ENCODE results near the gene BRD1.

DNA sequence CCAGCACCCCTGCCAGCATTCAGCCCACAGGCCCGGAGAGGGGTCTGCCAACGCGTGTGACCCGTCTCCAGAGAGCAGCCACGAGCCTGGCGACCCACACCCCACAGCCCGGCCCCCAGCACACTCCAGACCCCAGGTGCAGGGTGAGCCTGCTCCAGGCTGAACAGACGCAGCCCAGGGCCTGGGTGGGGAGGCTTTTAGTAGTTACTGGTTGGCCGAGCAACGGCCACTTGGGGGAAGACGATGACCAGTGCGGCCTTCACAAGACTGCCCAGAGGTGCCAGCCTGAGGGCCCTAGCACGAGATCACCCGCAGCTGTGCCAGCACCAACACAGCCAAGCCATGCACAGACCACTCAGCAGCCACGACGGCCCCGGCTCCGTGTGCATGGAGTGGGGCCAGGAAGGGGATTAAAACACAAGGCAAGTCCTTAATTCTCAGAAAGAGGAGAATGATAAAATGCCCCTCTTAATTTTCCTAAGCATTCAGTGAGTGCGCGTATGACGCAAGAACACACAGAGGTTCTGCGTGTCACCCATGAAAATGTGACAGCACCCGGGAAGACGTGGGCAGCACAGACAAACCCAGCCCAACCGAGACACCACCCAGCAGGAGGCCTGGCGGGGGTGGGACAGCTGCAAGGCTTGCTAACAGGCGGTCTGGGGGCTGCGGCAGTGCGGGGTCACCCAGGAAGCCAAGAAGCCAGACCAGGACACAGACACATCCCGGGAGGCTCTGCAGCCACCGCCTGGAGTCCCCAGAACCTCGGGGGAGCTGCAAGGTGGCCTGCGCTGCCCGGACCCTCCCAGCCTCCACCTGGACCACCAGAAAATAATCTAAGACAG is 47.6 kb downstream of the BRD1 start:
- TF ChIP-seq EP300 (IDR thresholded peaks at IDR 0.05) (no peak), POLR2A (IDR thresholded peaks at IDR 0.05) (no peak)
- TF ChIP-seq, protein P1, sequence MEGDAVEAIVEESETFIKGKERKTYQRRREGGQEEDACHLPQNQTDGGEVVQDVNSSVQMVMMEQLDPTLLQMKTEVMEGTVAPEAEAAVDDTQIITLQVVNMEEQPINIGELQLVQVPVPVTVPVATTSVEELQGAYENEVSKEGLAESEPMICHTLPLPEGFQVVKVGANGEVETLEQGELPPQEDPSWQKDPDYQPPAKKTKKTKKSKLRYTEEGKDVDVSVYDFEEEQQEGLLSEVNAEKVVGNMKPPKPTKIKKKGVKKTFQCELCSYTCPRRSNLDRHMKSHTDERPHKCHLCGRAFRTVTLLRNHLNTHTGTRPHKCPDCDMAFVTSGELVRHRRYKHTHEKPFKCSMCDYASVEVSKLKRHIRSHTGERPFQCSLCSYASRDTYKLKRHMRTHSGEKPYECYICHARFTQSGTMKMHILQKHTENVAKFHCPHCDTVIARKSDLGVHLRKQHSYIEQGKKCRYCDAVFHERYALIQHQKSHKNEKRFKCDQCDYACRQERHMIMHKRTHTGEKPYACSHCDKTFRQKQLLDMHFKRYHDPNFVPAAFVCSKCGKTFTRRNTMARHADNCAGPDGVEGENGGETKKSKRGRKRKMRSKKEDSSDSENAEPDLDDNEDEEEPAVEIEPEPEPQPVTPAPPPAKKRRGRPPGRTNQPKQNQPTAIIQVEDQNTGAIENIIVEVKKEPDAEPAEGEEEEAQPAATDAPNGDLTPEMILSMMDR (IDR thresholded peaks at IDR 0.05), result no peak
